SU-DHL-6 (cell line): ENCODE data around the gene SPTLC3.

ENCODE experiments used
- CTCF ChIP-seq: fragments of 200-600 bp; sonication (generic); IDR thresholded peaks from one replicate; pipeline ENCODE4 v1.5.1; 2017; ENCODE audit warnings: antibody characterized with exemption, mild to moderate bottlenecking, low read length, moderate library complexity; ENCODE audit not compliant: insufficient read depth, poor library complexity, severe bottlenecking
- EZH2phosphoT487 ChIP-seq: fragments of 200-600 bp; sonication (generic), shearing (Covaris generic); conservative IDR thresholded peaks from 2 replicates; pipeline ENCODE4 v1.6.1; 2018; ENCODE audit warnings: mild to moderate bottlenecking, antibody characterized with exemption, low read length, moderate library complexity, mixed read lengths

GRCh38 chr20:13180986-13181889 lies 172.5 kb downstream of the SPTLC3 start:
- TF ChIP-seq CTCF = no peak
- TF ChIP-seq EZH2phosphoT487 = no peak
